HG03175 (cell line): Measurements from ENCODE around the gene PAM16.

Experiments
- ATAC-seq: cut with Tn5 transposase; IDR thresholded peaks from one replicate; pipeline ENCODE4 v1.9.1; 2021; ENCODE audit warnings: mild to moderate bottlenecking, moderate library complexity; ENCODE audit not compliant: unreplicated experiment

The PAM16 gene

DNA sequence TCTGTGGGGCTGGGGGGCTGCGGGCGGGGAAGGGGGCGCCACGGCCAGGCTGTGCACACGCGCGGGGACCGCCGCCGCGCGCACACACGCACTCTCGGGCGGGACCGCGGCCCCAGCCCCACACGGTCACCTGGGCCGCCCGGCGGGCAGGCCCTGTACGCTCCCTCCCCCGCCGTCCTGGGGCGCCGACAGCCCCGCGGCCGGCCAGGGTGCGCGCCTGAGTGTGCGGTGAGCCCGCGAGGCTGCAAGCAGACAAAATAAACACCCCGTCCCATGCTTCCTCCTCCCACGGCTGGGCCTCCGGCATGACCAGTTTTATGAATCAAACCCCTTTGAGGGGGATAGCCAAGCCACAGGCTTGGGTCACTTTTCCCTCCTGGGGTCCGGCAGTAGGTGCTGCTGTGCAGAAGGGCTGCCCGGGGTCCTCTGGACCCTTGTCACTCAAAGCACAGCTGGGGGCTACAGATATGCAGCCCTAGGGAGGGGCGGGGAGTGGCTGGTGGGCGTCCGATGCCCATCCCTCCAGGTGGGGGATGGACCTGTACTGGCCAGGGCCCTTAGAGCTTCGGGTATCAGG lies 21.0 kb upstream of the PAM16 start:
- peak; percentile 37 for ATAC-seq

DNA sequence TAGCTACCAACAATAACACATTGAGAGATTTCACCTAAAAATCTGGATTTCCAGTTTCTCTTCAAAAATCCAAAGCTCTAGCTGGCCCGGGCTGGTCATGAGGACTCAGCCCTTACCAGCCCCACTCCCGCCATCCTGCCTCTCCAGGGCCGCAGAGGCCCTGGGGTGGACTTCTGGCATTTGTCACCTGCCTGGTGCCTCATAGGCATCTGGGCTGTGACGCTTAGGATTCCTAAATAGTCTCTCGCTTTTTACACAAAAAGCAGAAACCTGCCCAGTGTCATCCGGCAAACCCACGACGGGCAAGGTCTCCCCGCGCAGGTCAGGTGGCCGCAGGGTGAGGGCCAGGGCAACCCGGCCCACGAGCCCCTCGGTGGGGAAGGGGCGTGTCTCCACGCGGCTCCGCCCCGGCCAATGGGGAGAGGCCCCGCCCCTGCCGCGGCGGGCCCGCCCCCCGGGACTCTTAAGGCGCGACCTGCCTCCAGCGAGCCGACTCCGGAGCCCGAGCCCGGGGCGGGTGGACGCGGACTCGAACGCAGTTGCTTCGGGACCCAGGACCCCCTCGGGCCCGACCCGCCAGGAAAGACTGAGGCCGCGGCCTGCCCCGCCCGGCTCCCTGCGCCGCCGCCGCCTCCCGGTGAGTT lies 20.4 kb upstream of the PAM16 start, which contains the start of gene VASN:
TSS of gene VASN (plus strand) at position 492 of the 644 bp plus-strand sequence. CDS start 9,030 bp downstream, outside the sequence.
- ATAC-seq, result peak; percentile 63

DNA sequence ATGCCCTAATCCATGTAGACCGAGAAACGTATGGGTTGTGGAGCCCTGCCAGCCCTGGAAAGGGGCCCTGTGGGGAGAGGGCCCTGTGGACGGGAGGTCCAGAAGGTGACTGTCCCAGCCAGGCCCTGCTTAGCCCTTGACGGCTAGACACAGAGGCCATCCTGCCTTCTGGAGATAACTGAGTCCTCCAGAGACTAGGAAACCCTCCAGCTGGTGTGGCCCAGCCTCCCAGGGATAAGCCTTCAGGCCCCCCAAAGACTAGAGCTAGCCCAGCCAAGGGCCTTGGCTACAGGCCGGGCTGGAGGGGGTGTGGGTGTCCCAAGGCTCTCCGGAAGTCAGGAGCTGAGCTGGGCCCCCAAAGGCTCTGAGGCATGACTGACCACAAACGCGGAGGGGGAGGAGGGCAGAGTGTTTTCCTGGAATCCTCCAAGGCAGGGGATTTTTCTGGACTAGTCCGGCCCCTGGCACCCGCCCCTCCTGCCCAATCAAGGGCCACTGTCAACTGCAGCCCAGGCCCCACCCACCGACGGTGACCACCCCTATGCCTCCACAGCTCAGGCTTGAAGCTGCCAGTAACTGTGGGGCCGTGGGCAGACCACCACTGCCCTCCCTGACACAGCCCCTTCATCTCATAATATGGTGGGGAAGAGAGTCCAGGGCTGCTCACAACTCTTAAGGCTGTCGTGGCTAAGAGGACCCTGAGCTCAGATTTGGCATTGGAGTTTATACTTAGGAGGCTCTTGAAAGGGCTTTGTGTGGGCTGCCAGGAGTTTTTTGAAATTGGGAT lies 19.6 kb upstream of the PAM16 start:
- no peak for ATAC-seq

DNA sequence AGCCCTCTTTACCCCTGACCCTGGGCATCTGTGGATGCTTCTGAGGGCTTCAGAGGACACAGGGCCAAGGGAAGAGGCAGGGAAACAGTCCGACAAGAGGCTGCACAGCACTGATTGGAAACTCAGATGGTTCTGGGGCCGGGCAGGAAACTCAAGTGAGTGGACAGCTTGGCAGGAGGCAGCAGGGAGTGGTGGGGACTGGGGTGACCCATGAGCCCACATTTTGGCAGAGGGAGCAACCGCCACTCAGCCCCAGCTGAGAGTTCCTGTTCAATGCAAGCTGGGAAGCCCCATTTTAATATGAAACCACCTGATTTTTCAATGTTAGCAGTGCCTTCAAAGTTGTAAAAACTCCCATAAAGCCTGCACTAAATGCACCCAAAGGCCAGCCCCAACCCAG lies 19.0 kb upstream of the PAM16 start:
- no peak for ATAC-seq

DNA sequence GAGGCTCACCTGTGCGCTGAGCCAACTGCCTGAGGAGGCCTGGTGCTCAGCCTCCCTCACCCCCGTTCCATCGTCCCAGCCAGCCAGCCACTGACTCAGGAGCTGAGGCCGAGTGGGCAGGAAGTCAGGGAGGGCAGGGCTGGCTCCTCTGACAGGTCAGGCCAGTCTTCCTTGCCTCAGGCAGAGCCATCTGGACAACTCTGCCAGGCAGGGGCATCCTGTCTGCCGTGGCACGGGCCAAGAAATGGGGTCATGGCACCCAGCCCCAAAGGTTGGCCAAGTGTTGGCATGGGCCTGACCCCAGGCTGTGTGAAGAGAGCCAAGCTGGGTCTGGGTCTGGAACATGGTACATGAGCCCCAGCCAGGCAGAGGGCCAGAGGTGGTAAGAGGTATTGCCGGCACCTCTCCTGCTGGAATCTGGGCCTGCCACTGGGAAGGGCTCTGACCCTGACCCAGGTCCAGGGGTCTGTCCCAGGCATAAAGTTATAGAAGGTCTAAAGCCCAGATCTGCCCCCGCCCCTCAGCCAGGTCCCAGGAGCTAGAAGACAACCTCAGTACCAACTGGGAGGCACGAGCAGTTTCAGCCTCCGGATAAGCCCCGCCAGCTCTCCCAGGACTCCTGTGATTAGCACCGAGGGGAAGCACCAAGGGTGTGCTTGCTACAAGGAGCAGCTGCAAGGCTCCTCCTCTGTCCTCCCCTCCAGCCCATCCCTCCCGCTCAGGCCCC lies 18.0 kb upstream of the PAM16 start:
- ATAC-seq, result no peak

DNA sequence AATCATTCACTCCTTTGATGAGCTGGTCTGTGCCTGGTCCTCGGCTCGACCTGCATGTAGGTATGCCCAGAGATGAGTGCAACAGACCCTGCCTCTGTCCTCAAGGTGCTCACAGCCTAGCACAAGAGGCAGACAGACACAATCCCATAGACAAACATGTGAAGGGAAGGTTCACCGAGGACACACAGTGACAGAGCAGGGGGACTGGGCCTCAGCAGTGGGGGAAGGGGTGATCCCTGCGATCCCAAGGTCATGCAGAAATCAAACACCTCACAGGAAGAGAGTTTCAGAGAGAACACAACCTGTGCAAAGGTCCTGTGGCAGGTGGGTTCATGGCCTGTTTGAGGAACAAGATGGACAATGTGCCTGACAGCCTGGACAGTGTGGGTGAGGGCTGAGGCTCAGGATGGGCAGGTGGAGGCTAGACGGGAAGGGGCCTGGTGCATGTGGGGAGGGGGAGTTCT lies 16.3 kb upstream of the PAM16 start:
- no peak for ATAC-seq

DNA sequence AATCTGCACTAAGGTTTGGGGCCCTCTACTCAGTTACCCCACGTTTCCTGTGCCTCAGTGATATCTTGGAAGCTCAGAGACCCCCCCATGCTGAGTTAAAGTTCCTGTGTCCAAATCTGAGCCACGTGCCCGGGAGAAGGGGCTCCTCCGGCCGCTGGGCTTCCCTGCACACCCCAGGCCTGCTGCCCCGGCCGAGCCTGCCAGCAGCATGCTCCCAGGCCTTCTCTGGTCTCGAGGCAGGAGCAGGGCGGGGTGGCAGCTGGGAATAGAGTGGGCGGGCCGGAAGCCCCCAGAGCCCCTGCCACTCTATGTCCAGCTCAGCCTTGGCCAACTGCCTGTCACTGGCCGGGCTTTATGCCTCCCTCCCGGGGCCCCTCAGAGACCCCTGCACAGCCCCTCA lies 14.9 kb upstream of the PAM16 start:
- no peak for ATAC-seq

DNA sequence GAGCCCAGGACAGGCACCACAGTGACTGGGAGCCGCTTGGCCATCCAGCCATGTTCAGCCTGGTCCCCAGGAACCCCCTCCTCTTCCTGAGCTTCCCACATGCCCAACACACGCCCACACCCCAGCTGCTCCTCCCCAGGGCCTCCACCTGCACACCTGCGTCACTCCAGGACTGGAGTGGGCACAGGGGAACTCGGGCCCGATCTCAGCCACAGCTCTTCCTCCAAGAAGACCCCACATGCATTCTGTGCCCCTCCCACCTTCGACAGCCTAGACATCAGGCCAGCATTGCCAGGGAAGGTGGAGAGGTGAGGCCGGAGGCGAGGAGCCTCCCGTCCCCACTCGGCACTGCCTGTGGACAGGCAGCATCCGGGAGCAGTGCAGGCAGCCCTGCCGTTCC lies 14.5 kb upstream of the PAM16 start:
- no peak for ATAC-seq

DNA sequence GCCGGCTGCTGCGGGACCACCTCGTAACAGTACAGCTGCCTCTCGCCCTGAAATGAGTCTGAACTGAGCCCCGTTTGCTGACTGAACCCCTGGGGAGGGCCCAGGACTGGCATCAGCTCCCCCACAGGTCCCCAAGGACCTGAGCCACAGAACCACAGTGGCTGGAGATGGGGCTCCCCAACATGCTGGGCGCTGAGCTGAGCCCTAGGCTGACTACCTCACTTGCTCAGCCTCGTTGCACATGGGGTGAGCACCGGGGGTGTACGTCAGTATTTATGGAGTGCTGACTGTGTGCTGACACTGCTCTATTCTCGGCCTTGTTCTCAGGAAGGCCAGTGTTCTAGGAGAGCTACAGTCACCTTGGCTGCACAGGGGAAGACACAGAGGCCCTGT lies 13.9 kb upstream of the PAM16 start:
- ATAC-seq, result peak; percentile 73

DNA sequence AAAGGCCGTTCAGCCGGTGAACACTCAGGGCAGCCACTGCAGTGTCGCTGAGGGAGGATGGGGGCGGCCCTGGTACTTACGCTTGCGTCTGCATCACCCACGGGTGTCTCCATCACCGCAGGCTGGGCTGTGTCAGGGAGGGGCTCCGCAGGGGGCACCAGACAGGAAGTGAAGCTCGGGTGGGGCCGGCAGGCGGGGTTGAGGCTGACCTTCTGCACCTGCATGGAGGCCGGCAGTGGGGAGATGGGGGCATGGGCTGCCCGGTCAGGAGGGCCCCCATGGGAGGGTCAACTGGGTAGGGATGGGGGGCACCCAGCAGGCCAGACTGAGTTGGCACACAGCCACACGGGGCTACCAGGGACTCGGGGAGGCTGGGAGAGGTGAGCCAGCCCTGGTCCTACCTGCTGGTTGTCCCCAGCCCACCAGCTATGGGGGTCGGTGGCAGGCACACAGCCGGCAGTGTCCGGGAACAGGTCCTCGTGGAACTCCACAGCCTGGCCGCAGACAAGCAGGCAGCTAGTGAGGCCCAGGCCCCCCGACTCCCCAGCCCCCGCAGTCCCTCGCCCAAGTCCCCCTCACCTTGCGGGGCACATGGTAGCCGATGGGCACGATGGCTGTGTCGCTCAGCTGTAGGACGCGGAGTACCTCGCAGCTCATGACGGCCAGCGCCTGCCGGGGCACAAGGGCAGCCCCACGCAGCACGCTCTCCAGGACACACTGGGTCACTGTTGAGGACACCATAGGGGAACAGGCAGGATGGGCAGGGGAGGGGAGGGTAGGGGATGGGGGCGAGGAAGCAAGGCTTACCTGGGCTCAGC lies 13.3 kb upstream of the PAM16 start:
- ATAC-seq, result no peak

DNA sequence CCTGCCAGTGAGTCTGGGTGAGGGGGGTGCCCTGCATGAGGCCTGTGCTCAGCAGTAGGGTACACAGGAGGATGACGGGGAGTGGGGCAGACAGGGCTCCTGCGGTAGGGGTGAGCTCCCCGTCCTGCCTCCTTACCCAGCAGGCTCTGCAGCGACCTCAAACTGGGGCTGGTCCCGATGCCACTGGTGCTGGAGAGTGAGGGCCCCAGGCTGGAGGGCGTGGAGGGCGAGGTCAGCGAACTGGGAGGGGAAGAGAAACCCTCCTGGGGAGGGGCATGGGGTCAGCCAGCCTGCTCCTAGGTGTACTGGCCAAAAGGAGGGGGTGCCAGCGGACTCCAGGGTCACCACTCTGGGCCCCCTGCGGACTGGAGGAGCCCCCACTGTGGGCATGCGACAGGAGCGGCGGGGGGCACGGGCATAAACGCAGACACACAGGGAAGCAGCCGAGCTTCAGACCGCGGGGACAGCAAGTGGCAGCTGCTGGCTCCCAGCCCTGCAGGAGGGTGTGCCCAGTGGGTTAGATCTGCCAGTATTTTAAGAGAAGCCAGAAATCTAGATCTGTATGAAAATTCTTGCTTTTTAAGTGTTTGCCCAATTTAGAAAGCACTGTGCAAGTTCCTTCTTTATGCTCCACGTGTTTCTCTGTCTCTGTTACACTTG lies 11.5 kb upstream of the PAM16 start:
- ATAC-seq, result no peak

DNA sequence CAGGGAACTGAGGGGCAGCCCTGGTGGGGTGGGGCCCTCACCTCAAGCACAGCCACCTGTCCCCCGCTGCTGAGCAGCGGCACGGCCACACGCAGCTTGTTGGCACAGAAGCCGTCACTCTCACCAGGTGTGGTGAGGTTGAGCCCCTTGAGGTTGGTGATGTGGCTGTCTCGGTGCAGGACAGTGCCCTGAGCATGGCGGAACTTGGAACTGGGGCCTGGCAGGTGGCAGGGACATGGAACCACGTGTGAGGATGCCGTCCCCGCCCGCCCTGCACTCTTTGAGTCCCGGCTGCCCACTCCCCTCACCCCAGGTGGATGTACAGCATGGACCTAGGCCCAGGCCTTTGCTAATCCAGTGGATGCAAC lies 10.8 kb upstream of the PAM16 start:
- ATAC-seq, result no peak

DNA sequence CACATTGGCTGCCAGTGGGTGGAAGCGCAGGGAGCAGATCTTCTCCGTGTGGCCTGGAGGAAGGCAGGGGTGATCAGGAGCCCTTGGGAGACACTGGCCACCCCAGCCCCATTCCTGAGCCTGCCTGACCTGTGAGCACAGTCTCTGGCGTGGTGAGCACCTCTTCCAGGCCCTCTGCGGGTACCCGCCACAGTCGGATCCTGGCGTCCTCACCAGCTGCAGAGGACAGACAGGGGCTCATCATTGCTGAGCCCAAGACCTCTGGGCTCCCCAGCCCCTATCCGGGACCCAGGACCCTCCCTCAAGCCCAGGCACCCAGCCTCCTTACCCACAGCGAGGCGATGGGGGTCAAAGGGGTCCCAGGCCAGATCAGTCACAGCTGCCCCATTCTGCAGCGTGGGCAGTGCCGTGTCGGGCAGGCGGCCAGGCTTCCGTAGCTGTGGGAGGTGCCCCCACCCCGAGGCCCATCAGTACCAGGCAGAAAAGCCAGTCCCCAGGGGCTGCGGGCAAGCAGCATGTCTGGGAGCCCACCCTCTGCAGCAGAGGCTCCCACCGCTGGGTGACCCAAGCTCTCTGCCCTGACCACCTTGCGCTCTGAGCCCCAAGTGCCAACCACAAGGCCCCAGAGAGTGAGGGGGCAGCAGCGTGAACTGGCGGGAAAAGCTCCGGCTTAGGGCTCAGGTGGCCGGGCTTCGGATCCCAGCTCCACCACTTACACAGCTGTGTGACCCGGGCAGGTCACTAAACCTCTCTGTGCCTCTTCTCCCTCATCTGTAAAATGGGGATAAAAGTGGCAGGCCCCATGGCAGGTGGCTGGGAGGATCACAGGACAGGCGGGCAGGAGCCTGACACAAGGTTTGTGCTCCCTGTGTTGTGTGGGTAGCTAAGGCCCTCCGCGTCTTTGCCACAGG lies 10.2 kb upstream of the PAM16 start:
- ATAC-seq, result no peak

DNA sequence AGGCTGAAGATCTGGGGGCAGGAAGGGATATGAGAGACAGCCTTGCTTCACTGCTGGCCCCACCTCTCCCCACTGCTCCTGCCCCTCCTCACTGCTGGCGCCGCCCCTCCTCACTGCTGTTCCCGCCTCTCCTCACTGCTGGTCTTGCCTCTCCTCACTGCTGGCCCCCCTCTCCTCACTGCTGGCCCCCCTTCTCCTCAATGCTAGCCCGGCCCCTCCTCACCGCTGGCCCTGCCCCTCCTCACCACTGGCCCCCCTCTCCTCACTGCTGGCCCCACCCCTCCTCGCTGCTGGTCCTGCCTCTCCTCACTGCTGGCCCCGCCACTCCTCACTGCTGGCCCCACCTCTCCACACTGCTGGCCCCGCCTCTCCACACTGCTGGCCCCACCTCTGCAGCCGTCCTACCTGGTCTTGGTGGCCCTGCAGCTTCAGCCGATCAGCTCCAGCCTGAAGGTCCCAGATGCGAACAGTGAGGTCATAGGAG lies 9.5 kb upstream of the PAM16 start:
- ATAC-seq, result no peak

DNA sequence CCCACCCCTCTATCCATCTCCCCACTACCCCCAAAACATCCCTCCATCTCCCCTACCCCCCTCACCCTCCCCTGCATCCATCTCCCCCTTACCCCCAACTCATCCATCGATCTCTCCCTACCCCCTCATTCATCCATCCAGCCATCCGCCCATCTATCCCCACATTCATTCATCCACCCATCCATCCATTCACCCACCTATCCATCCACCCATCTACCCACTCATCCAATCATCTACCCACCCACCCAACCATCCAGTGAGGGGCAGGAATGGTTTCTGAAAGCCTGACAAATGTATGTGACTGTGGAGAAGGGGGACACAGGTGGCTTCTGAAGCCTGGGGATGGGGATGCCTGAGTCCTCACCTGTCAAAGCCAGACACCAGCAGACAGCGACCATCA lies 8.8 kb upstream of the PAM16 start:
- ATAC-seq, result no peak

DNA sequence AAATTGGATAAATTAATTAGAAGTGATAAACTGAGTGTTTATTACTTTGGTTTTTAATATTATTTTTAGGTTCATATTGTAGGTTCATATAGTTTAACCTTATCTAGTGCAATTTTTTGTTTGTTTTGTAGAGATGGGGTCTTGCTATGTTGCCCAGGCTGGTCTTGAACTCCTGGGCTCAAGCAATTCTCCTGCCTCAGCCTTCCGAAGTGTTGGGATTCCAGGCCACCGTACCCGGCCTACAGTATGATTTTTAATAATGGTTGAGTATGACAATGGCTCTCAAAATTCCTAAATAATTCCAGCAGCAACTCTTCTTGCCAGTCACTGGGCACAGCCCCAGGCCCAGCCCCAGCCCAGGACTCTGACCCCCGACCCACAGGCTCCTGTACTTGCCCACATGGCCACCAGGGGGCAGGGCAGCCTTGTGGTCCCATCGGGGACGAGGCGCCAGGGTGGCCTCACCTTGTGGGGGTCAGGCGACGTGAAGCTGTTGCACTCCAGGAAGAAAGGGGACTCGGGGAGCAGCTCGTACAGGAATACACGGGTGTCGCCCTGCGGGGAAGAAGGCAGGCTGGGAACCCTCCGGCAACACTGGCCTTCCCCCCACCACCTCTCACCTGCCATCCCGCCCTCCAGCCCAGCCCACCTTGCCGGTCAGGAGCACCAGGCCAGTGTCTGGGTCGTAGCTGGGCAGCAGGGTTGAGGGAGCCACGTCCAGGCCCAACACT lies 7.9 kb upstream of the PAM16 start:
- no peak for ATAC-seq

DNA sequence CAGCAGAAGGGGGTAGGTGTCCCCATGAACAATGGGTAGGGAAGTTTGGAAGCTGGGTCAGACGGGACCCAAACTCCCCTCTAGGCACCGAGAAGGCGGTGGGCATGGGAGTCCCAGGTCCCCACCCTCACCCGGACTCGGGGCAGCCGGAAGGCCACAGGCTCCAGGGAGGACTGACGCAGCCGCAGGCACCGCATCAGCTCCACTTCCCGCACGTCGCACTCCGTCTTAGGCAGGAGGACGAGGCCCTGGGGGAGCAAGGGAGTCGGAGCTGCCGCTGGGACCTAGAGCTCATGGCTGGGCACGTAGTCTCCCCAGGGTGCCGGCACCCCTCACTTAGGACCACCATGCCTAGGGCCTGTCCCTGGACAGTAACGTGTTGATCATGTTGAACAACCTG lies 7.1 kb upstream of the PAM16 start:
- ATAC-seq, result no peak

DNA sequence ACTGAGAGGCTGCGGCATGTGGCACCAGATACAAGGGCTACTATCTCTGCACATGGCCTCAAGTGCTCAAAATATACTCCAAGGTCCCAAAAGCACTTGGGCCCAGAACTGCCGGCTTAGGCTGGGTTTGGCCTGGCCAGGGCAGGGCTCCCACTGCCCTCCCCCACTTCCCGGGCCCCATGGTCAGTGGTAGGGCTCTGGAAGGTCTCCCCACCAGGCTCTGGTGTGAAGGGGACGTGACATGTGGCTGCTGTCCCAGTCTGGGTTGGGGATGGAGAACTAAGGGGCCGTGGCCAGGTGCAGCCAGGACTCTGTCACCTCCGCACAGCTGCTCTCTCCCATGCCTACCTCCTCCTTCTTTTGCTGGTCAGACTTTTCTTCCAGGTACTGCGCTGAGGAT lies 5.7 kb upstream of the PAM16 start:
- no peak for ATAC-seq
